Stimulated activated CD8-positive, alpha-beta memory T cell treated with anti-CD3 and anti-CD28 coated beads, Interleukin-2, amount 100 ng/mL, for 1 hour (primary cell): ENCODE data around the gene CCR5.
"Not testable (repeated sequence)": the region's sequence is repeated elsewhere in the genome, so short reads cannot be mapped to it uniquely, and the experiment has no call there.

ENCODE experiments used
- DNase-seq, 2 donors: peaks; one replicate each; pipeline ENCODE4 v3.0.0-alpha.2; 2020; ENCODE audit warnings: low read depth in 2 of 2

The CCR5 gene

DNA sequence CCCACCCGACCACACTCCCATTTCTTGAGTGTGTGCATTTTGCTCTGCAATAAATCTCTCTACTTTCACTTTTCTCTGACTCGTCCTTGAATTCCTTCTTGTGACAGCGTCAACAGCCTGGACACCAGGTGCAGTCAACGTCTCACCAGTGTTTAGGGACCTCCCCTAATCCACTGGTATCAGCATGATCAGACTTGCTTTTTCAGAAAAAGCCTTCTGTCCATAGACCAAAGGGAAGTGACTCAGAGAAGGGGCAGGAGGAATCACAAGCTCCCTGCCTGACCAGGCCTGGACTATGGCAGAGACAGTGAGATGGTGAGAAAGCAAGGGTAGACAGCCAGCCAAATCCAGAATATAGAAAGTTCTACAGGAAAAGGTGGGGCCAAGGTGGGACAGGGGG lies 15.5 kb downstream of the CCR5 start:
- DNase-seq, result no peak

GRCh38 chr3:46388847-46389246 lies 18.1 kb downstream of the CCR5 start:
- not testable (repeated sequence) for DNase-seq

- no peak for DNase-seq
Observed at GRCh38 chr3:46389306-46389705, 18.6 kb downstream of the CCR5 start.

DNA sequence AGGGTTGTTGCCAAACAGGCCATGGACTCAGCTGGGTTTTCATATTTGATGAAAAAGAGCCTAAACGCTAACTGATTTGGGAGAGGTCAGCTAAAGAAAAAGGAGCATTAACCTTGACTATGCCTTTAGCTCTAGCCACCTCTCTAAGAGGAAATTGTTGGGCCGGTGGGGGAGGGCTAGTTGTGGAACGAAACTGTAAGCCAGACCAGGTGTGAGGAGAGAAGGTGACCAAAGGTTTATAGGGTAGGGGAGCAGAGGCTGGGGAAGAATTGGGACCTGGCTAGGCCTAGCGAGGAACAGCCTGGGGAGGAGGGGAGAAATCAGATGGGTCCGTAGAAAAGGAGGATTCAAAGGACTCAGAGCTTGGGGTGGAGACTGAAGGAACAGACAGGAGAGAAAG lies 20.8 kb downstream of the CCR5 start:
- DNase-seq, result not testable (repeated sequence)

DNA sequence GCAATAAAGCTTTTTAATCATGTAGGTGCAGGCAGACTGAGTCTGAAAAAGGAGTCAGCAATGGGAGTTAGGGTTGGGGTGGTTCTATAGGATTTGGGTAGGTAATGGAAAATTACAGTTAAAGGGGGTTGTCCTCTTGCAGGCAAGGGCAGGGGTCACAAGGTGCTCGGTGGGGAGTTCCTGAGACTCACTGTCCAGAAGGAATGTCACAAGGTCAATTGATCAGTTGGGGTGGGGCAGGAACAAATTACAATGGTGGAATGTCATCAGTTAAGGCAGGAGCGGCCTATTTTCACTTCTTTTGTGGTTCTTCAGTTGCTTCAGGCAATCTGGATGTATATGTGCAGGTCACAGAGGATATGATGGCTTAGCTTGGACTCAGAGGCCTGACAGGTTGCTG lies 22.3 kb downstream of the CCR5 start:
- no peak for DNase-seq

DNA sequence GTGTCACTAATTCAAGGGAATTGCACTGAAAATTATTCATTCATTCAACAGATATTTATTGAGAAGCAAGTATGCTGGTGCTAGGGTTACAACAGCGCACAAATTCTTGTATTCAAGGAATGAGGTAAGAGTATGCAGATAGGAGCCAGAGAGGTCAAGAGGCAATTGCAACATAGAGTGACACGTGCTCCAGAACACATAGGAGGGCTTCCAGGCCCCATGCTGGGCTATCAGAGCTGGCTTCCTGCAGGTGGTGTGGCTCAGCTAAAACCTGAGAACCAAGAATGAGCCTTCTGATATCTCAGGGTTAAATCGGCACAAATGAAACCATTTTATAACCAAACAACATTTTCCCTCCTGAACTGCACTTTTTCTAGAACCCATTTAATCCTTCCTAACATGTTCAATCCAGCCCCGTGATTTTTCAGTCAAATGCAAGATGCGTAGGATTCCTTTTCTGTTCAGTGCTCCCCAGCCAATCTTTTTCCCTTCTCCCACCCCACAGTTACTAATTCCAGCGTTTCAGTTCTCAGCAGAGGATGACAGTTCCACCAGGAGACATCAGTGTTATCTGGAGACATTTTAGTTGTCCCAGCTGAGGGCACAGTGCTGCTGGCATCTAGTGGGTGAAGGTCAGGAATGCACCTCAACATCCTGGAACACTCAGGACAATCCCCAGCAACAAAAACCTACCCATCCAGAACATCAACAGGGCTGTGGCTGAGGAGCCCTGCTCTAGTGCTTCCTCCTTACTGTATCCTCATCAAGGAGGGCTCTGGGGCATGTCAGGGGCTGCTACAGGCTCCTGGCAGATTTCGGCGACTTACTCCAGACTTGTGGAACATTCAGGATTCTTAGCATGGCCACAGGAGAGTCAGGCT lies 23.0 kb downstream of the CCR5 start:
- DNase-seq, result no peak

DNA sequence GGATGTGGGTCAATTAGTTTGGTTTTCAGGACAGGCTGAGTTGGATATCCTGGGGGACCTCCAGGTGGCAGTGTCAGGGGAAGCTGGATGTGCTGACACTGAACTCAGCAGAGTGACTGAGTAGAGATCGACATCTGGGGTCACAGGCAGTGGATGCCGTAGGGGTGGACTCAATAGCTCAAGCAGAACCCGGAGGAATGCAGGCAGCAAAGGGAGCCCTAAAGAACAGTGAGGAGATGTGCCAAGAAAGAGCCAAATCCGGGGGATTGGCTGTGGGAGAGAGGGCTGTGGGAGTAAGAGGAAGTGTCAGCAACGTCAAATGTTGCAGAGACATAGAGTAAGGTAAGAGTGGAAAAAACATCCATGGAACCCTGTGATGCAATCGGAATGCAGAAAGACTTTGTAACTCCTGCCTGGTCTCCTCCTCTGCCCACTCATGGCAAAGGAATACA lies 24.5 kb downstream of the CCR5 start:
- DNase-seq, result no peak

GRCh38 chr3:46395766-46396530 lies 25.2 kb downstream of the CCR5 start:
- DNase-seq, result no peak

- DNase-seq, result no peak
Observed at GRCh38 chr3:46397111-46397510, 26.4 kb downstream of the CCR5 start.

- DNase-seq, result no peak
Observed at GRCh38 chr3:46398186-46398955, 27.6 kb downstream of the CCR5 start.

- DNase-seq, result no peak
Observed at GRCh38 chr3:46399098-46399497, 28.4 kb downstream of the CCR5 start.

DNA sequence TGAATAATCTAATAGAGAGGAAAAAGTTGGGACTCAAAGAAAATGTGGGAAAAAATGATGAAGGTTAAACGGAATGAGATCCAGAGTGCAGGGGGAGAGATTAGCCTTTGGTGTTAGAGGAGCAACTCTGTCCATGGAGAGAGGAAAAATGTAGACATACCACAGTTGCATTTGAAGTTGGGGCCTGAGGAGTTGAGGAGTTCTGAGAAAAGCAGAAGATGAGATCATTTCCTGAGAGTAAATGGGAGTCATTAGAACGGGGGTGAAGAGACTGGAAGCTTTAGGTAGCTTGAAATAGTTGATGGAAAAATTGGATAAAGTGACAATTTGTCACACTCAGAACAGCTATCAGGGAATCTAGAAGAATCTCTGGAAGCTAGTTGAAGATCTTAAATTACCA lies 28.8 kb downstream of the CCR5 start:
- DNase-seq, result no peak

DNA sequence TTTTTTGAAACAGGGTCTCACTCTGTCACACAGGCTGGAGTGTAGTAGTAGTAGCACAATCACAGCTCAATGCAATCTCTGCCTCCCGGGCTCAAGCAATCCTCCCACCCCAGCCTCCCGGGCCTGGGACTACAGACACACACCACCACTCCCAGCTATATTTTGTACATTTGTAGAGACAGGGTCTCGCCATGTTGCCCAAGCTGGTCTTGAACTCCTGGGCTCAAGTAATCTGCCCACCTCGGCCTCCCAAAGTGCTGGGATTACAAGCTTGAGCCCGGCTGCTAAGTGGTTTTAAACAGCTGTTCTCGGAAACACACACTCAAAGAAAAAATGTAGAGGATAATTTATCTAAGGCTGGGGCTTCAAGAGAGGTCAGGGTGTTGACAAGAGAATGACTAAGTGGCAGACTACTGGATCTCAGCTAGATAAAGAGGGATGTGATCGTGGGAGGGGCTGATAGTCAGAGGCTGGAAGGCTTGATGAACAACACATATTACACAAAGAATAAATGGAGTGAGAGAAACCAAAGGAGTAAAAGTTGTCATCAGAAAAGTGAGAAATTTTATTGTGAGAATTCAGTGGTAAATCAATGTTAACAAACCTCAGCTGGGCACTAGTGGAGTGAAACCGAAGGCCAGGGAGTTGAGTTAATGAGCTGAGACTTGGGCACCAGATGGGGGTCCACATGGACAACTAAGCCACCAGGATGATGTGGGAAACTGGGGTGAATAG lies 29.4 kb downstream of the CCR5 start:
- no peak for DNase-seq

GRCh38 chr3:46400846-46401245 lies 30.1 kb downstream of the CCR5 start:
- no peak for DNase-seq

DNA sequence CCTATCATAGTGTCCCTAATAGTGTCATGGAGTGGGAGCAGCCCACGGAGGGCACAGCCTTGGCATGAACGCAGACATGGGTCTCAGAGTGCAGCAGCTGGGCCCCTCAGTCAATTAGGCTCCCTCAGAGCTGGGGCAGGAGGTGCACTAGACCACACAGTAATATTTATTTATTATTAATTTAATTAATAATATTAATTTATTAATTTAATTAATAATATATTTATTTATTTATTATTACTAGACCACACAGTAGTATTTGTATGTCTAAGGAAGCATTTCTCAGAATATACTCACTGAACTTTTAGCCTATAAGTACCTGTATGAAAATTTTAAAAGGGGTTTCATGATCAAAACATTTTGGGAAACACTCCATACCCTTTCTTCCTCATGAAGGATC lies 30.8 kb downstream of the CCR5 start:
- DNase-seq, result no peak

DNA sequence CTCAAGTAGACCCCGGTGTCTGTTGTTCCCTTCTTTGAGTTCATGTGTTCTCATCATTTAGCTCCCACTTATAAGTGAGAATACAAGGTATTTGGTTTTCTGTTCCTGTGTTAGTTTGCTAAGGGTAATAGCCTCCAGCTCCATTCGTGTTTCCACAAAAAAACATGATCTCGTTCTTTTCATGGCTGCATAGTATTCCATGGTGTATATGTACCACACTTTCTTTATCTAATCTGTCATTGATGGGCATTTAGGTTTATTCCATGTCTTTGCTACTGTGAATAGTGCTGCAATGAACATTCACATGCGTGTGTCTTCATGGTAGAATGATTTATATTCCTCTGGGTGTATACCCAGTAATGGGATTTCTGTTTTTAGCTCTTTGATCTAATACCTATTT lies 32.2 kb downstream of the CCR5 start:
- DNase-seq, result not testable (repeated sequence)

GRCh38 chr3:46405301-46406019 lies 34.7 kb downstream of the CCR5 start:
- no peak for DNase-seq

- DNase-seq, result no peak
Observed at GRCh38 chr3:46406443-46406787, 35.7 kb downstream of the CCR5 start.

DNA sequence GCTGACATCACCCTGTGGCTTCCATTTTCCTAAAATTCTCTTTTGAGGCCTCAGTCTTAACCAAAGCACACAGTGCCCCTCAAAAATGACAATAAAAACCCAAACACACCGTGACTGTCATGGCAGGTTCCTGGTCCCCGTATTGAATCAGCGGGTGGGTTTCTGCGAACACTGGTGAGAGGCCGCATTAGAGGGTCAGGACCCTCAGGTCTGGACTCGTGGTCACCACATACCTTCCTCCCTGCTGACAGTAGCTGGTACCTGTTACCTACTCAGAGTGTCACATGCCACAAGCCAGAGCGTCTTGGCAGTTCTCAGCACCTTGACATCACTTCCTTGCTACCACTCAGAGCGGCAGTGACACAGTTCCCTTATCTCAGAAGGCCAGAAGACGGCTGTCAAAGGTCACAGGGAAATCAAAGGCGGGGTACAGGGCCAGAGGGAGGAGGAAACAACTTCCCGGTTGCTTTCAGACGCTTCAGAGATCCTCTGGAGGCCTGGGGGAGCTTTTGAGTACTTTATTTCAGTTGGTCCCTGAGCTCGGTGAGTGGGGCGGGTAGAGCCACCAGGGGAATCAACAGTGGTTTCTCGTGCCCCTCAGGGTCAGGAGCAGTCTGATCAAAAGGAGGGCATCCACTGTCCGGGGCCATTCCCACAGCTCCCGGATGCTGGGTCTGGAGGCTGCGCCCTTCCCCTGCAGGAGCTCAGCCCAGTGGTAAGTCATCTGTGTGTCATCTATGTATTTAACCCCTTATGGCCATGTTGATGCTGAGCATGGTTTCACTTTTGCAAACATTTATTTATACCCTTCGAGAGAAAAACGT lies 36.3 kb downstream of the CCR5 start, which contains the start of the genes CCR5AS and CCRL2:
Gene CCR5AS (minus strand): TSS at position 279 of the 824 bp plus-strand sequence.
Gene CCRL2 (plus strand): TSS at position 472 of the 824 bp plus-strand sequence. CDS start 821 bp downstream, outside the sequence.
- no peak for DNase-seq

DNA sequence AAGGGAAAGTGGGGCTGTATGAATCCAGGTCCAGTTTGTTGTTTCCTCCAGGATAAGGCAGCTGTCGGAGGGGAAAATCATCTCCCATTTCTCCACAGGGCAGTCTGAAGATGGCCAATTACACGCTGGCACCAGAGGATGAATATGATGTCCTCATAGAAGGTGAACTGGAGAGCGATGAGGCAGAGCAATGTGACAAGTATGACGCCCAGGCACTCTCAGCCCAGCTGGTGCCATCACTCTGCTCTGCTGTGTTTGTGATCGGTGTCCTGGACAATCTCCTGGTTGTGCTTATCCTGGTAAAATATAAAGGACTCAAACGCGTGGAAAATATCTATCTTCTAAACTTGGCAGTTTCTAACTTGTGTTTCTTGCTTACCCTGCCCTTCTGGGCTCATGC lies 37.2 kb downstream of the CCR5 start:
- DNase-seq, result no peak
